Panc1 (cell line): Measurements from ENCODE around the gene WDR31.
"Not testable (repeated sequence)": the region's sequence is repeated elsewhere in the genome, so short reads cannot be mapped to it uniquely, and the experiment has no call there.

Experiments
- CTCF ChIP-seq: fragments of 450-650 bp; IDR thresholded peaks from 2 replicates; pipeline ENCODE4 v1.5.1; 2017; ENCODE audit warnings: mild to moderate bottlenecking
- POLR2AphosphoS5 ChIP-seq: IDR thresholded peaks from 2 replicates; pipeline ENCODE4 v1.6.1; 2012; ENCODE audit warnings: mild to moderate bottlenecking, low read depth, low read length, moderate library complexity
- REST ChIP-seq, 2 experiments: IDR thresholded peaks; 2 replicates each; pipeline ENCODE4 v1.6.1; 2011 to 2012; ENCODE audit warnings: low read depth in 2 of 2, control low read depth in 1 of 2, low read length in 1 of 2, mild to moderate bottlenecking in 1 of 2, moderate library complexity in 1 of 2; ENCODE audit not compliant: insufficient read depth in 1 of 2

GRCh38 chr9:113296247-113296646, 43.8 kb downstream of the WDR31 start:
- TF ChIP-seq CTCF; POLR2AphosphoS5; REST (IDR thresholded peaks at IDR 0.05; ENCODE audit: insufficient read depth in 1 of 2, low read depth in 2 of 2, low read length in 1 of 2): not testable (repeated sequence)
